K562 (cell line): ENCODE data around the gene BBOX1.

Experiments used
- ATF7 ChIP-seq: fragments of 450-650 bp; IDR thresholded peaks from 2 replicates; pipeline ENCODE4 v1.7.1; 2014; ENCODE audit warnings: mild to moderate bottlenecking, moderate library complexity
- BRF2 ChIP-seq: IDR thresholded peaks from 3 replicates; pipeline ENCODE4 v1.6.1; 2011; ENCODE audit warnings: borderline replicate concordance, mild to moderate bottlenecking; ENCODE audit not compliant: insufficient read length, insufficient read depth
- ILF3 ChIP-seq: fragments of 450-650 bp; IDR thresholded peaks from 2 replicates; pipeline ENCODE4 v1.6.1; 2018; ENCODE audit warnings: antibody characterized with exemption, mild to moderate bottlenecking, moderate library complexity, borderline replicate concordance
- KLF6 ChIP-seq: fragments of 250-450 bp; sonication (Bioruptor Pico); IDR thresholded peaks from 2 replicates; pipeline ENCODE4 v1.4.0; 2020; ENCODE audit warnings: mild to moderate bottlenecking, moderate library complexity, borderline replicate concordance
- POLR2AphosphoS5 ChIP-seq: IDR thresholded peaks from 2 replicates; pipeline ENCODE4 v1.6.1; 2011; ENCODE audit warnings: mild to moderate bottlenecking, low read depth, low read length, moderate library complexity; ENCODE audit not compliant: control insufficient read depth, insufficient read depth
- POLR3G ChIP-seq: IDR thresholded peaks from 2 replicates; pipeline ENCODE4 v1.6.1; 2011; ENCODE audit not compliant: insufficient read length, insufficient replicate concordance; ENCODE audit errors: extremely low read depth
- SREBF2 ChIP-seq: sonication (generic); formaldehyde crosslinking; IDR thresholded peaks from 2 replicates; pipeline ENCODE4 v1.4.0; 2020; ENCODE audit warnings: mild to moderate bottlenecking, missing genetic modification reagents
- TAF1 ChIP-seq: IDR thresholded peaks from 2 replicates; pipeline ENCODE4 v1.6.1; 2011; ENCODE audit warnings: mild to moderate bottlenecking, low read length, moderate library complexity; ENCODE audit not compliant: insufficient read depth, control insufficient read depth, severe bottlenecking; ENCODE audit errors: extremely low read depth
- TCF7 ChIP-seq: sonication (generic); IDR thresholded peaks from 2 replicates; pipeline ENCODE4 v1.6.1; 2016; ENCODE audit warnings: antibody characterized with exemption, borderline replicate concordance
- ZNF707 ChIP-seq: fragments of 250-450 bp; sonication (Bioruptor Pico); conservative IDR thresholded peaks from 2 replicates; pipeline ENCODE4 v1.8.0; 2022; ENCODE audit warnings: inconsistent platforms, mild to moderate bottlenecking, moderate library complexity
- TF ChIP-seq, protein P1 (sequence below), 3 experiments: IDR thresholded peaks in 2 of 3; conservative IDR thresholded peaks in 1 of 3; 2 replicates each; pipeline ENCODE4 v1.5.1; 2011 to 2012; ENCODE audit warnings: low read length in 3 of 3, mild to moderate bottlenecking in 3 of 3, control low read depth in 2 of 3, improper control_type of control experiment in 1 of 3, inconsistent platforms in 1 of 3, low read depth in 1 of 3, mixed read lengths in 1 of 3, moderate library complexity in 1 of 3; ENCODE audit not compliant: insufficient read depth in 2 of 3

DNA sequence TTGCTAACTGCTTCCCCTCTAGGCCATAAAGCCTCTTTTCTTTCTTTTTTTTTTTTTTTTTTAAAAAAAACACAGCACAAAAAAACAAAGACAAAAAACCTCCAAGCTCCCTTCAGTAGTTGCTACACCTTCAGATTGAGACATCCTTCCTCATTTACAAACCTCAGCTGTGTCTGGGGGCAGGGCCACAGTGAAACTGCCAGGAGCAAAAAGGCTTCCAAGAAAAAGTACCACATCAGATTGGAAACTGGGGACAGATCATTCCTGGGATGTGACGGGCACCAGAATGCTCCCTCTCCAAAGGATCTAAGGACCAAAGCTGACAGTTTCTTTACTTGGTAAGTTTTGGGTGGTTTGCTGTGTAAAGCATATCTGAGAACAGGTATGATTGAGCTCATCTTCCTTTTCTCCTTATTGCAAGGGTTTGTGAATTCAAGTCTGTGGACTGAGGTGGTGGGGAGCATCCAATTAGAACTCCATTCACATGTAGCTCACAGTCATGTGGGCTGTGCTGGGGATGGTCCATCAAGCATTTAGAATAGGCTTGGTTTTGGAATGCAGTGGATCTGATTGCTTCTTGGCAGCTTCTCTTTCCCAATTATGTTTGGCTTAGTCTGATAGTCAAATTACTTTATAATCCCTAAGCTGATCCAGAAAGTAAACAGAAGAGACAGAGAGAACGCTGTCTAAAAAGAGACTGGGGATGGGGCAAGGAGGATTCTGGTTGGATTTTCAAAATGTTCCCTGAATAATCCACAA is 705 bp downstream of the BBOX1 start:
- TF ChIP-seq, protein P1, sequence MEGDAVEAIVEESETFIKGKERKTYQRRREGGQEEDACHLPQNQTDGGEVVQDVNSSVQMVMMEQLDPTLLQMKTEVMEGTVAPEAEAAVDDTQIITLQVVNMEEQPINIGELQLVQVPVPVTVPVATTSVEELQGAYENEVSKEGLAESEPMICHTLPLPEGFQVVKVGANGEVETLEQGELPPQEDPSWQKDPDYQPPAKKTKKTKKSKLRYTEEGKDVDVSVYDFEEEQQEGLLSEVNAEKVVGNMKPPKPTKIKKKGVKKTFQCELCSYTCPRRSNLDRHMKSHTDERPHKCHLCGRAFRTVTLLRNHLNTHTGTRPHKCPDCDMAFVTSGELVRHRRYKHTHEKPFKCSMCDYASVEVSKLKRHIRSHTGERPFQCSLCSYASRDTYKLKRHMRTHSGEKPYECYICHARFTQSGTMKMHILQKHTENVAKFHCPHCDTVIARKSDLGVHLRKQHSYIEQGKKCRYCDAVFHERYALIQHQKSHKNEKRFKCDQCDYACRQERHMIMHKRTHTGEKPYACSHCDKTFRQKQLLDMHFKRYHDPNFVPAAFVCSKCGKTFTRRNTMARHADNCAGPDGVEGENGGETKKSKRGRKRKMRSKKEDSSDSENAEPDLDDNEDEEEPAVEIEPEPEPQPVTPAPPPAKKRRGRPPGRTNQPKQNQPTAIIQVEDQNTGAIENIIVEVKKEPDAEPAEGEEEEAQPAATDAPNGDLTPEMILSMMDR (IDR thresholded peaks at IDR 0.05 in 2 of 3, conservative IDR thresholded peaks at IDR 0.05 in 1 of 3; ENCODE audit: insufficient read depth in 2 of 3, low read depth in 1 of 3, low read length in 3 of 3), result no peak
- TF ChIP-seq TAF1 (no peak), ATF7 (no peak), TCF7 (no peak), POLR2AphosphoS5 (no peak), ILF3 (no peak), SREBF2 (no peak), KLF6 (CRISPR knock-in tag) (no peak), ZNF707 (CRISPR knock-in tag) (no peak), POLR3G (no peak), BRF2 (no peak)
